ENCODE results near the gene CHPF.

Gene CHPF

DNA sequence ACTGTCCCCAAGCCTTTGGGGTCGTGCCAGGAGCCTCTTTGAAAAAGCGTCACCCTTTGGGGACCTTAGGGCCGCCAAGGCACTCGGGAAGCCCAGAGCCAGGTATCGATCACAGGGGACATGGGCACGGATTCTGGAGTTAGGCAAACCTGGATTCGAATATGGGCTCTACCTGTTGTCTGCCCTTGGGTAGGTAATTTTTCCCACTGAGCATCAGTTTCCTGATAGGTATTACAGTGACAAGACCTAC lies 9.5 kb upstream of the CHPF start:
- H3K27ac ChIP-seq = peak overlapping the region; percentile 68; the same call in 1 of the 2 replicates
- TF ChIP-seq, protein P1, sequence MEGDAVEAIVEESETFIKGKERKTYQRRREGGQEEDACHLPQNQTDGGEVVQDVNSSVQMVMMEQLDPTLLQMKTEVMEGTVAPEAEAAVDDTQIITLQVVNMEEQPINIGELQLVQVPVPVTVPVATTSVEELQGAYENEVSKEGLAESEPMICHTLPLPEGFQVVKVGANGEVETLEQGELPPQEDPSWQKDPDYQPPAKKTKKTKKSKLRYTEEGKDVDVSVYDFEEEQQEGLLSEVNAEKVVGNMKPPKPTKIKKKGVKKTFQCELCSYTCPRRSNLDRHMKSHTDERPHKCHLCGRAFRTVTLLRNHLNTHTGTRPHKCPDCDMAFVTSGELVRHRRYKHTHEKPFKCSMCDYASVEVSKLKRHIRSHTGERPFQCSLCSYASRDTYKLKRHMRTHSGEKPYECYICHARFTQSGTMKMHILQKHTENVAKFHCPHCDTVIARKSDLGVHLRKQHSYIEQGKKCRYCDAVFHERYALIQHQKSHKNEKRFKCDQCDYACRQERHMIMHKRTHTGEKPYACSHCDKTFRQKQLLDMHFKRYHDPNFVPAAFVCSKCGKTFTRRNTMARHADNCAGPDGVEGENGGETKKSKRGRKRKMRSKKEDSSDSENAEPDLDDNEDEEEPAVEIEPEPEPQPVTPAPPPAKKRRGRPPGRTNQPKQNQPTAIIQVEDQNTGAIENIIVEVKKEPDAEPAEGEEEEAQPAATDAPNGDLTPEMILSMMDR (conservative IDR thresholded peaks at IDR 0.05) = no peak

DNA sequence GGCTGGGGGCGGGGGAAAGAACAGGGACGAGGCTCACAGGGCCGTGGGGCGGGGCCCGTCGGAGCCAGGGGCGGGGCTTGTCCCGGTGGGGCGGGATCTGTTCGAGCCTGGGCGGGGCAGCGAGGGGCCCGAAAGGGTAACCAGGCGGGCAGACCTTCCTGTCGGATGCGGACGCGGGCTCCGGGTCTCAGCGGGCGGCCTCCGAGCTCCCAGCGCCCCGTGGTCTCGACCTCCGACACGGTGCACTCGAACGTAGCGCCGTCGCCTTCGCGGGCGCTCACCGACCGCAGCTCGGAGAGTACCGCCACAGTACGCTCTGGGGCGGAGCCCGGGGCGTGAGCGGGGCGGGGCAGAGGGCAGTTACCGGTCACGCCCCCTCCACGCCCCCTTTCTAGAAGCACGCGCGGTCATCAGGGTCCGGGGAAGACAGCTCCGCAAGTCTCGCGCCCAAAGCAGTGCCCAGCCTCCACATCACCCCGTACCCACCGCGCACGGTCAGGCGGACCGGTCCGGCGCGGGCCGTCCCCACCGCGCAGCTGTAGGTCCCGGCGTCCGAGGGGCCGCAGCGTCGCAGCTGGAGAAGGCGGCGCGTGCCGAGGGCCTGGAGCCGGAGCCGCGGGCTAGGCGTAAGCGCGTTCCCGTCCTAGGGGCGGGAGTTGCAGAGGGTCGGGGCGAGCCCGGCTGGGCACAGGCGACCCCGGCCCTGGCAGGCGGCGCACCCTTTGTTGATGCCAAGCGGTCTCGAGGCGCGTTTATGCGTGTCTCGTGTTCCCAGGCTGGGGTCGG lies 9.0 kb upstream of the CHPF start:
- H3K27ac ChIP-seq = peak overlapping the region; percentile 68

DNA sequence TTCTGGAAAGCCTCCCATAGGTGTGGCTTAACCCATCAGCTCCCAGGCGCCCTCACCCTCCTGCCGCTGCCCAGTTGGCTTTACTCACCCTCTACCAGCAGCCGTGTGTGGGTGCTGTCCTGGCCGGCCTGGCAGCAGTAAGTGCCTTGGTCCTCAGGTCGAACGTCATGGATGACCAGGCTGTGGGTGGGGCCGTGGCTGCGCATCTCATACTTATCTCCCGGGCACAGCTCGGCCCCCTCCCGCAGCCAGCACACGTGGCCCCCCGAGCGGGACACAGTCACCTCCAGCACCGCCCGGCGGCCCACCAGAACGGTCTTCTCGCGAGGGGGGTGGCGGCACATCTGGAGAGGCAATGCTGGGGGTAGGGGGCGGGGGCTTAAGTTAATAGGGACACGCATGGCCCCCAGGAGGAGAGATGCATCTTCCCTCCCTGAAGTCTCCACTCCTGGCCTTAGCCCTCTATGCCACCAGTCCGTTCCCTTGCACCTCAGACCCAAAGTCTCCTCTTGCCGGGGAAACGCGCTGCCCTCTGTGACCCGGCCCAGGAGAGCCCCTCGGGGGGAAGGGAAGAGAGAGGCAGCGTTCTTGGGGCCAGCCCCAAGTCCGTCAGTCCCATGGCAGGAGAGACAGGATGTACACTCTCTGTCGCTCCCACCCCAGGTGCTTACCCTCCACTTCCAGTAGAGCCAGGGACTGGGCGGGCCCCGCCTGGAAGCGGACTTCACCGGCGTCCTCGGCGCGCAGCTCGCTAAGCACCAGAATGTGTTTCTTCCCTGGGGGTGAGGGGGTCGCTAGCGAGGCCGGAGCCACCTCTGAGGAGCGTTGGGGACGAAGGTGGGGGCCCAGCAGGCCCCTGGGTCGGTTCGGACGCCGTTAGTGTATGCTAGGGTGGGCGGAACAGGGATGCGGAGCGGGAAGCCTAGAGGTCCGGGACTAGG lies 8.1 kb upstream of the CHPF start:
- TF ChIP-seq, protein P1 (conservative IDR thresholded peaks at IDR 0.05) = no peak
- peak overlapping the region; percentile 68 for H3K27ac ChIP-seq

More for the DNA sequence above, 9.0 kb upstream of the CHPF start:
- TF ChIP-seq, protein P1 (conservative IDR thresholded peaks at IDR 0.05) = no peak

DNA sequence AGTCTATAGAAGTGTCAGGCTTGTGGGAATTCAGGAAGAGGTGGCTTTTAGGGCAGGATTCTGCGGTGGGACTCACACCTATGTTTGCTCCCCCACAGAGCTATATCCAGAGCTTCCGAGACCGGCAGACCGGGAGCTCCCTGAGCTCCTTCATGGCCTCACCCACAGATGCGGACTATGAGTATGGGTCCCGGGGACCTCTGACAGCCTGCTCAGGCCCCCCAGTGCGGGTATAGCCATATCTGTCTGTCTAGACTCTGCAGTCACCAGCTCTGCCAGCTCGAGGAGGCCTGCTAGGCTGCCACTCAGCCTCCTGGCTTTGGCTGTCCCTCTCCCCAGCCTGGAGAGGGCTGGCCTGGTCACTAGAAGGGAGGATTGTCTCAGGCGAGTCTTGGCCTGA lies 6.0 kb upstream of the CHPF start:
- TF ChIP-seq, protein P1 (conservative IDR thresholded peaks at IDR 0.05) = no peak
- H3K27ac ChIP-seq = no peak overlapping the region

DNA sequence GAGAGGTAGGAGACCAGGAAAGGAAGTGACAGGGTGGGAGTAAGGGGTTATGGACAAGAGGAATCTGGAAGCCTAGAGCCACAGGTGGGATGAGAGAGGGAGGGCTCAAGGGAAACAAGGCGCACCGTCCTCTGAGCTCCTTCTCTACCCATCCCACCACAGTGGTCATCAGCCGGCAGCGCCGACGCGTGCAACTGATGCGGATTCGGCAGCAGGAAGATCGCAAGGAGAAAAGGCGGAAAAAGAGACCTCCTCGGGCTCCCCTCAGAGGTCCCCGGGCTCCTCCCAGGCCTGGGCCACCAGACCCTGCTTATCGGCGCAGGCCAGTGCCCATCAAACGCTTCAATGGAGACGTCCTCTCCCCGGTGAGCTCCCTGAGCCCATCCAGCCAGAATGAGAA lies 5.4 kb upstream of the CHPF start:
- H3K27ac ChIP-seq = no peak overlapping the region
- TF ChIP-seq, protein P1 (conservative IDR thresholded peaks at IDR 0.05) = no peak

DNA sequence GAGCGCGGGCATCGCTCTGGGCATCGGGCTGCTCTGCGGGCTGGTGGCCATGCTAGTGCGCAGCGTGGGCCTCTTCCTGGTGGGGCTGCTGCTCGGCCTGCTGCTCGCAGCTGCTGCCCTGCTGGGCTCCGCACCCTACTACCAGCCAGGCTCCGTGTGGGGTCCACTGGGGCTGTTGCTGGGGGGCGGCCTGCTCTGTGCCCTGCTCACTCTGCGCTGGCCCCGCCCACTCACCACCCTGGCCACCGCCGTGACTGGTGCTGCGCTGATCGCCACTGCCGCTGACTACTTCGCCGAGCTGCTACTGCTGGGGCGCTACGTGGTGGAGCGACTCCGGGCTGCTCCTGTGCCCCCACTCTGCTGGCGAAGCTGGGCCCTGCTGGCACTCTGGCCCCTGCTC lies 4.0 kb upstream of the CHPF start:
- TF ChIP-seq, protein P1 (conservative IDR thresholded peaks at IDR 0.05) = no peak

DNA sequence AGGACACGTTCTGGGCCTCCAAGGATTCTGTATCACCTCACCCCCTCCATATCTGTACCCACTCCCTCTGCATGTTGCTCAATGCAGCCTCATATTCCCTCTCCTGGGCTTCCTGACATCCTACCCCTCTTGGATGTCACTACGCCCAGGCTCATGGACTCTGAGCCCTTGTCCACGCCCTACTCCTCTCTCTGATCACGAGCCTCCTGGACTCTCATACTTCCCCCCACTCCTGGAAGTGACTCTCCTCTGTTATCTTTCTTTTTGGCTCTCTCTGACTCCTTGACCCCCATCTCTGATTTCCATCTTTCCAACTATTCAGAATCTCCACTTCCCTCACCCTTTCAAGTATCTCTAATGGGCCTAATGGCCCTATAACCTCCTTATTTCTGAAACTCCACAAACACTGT lies 2.3 kb upstream of the CHPF start:
- TF ChIP-seq, protein P1 (conservative IDR thresholded peaks at IDR 0.05) = no peak
- no peak overlapping the region for H3K27ac ChIP-seq

More for the DNA sequence above, 4.0 kb upstream of the CHPF start:
- H3K27ac ChIP-seq = no peak overlapping the region
